GM12873 (cell line): ENCODE results near the gene NFIB.

Experiments used
- CTCF ChIP-seq: IDR thresholded peaks from 2 replicates; pipeline ENCODE4 v1.5.1; 2012; ENCODE audit warnings: low read depth, mild to moderate bottlenecking, moderate library complexity, low read length, control low read depth; ENCODE audit not compliant: insufficient read depth; ENCODE audit errors: missing control alignments

The NFIB gene

DNA sequence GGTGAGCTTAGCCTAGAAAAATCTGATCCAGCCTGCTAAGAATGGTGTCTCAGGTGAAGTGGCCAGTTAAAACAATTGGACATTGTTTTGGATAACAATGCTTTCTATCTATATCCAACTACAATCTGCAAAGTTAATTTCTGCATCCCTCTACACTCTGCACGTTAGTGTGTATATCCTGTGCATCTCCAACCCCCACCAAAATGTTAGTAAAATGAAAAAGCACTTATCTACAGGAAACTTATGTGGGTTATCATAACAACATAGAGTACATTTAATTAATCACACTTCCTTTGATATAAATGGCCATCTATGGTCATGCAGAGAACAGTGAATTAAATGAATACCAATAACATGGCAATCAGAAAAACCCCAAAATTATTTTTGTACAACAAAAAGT, 158.7 kb downstream of the NFIB start:
- TF ChIP-seq CTCF: no peak

DNA sequence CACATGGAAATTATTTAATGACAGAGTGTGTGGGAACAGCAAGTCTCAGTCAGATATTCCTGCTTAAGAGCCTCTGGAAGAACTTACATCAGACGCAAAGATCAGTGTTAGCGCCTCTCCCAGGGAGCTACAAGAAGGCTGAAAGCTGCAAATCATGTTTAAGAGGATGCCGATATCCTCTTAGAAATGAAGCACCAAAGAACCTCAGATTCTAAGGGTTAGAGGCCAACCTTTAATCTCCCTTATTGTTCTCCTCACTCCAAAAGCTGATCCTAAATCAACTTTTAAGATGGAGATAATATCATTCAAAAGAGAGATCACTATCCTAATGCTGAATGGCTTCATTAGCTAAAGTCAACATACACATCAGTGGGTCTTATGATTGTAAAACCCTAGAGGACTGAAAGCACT, 160.6 kb downstream of the NFIB start:
- TF ChIP-seq CTCF: no peak

DNA sequence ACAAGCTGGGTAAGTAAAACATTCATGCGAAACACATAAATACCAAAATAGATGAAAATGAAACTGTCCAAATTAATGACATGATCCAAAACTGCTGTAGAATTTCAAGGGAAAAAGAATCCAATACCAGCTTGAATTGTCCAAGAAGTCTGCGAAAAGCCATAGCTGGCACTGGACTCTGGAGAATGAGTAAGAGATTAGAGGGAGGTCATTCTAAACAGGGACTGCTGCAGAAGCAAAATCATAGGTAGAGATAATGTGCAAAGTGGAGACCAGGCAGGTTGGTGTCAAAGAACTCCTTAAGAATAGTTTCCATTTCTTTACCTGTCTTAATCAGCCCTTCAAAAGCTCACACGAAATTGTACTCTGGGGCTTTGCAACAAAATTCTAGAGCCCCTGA, 162.5 kb downstream of the NFIB start:
- TF ChIP-seq CTCF: no peak

GRCh38 chr9:14148501-14149103, 165.3 kb downstream of the NFIB start:
- TF ChIP-seq CTCF: no peak

DNA sequence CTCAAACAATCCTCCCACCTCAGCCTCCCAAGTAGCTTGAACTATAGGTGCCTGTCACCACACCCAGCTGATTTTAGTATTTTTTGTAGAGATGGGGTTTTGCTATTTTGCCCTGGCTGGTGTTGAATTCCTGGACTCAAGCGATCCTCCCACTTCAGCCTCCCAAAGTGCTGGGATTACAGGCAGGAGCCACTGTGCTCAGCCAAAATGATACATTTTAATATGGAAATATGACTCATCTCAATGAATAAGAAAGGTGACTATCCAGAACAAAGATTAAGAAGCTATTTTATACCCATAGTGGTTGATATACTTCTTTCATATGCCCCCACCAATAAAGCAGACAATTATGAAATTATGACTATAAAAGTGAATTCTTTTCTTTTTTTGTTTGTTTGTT, 166.2 kb downstream of the NFIB start:
- TF ChIP-seq CTCF: no peak

DNA sequence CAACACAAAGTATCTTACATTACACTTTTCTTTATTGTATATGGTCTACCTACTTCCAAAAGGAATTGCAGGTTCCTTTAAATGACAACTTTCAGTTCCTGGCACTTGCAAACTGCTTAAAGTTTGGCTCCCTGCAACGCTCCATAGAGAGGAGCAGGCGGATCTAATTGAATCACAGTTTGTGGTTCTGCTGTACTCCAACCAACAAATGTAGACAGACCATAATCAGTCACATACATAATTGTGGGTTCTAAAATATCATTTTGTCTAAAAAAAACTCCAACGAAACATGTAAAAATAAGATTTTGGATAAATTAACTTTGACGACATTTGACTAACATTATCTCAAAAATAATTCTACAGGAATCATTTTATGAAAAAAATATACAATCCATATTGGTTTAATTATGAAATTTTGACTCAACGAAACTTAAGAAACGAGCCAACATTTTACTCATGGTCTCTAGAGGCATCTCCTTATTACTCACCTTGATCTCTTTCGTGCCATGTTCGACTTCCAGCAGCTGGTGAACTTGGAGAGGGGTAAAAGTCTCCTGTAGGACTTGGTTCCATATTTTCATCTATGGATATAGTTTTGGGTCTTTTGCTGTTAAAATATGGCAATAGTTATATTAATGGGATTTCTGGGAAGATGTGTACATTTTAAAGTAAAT, 167.6 kb downstream of the NFIB start:
- TF ChIP-seq CTCF: no peak

GRCh38 chr9:14144215-14144614, 169.7 kb downstream of the NFIB start:
- TF ChIP-seq CTCF: no peak
